ENCODE measurements around the gene RAB12. TPM values are rescaled to one million over a fixed set of nuclear protein-coding genes. Genes with fewer than 3 reads are reported as not detected.
A peak's percentile ranks its signal among the peaks of the same experiment; 100 is the strongest.

Gene RAB12
- total and polyA plus RNA-seq, 2 of the 13 experiments (the other 11 are each of a cell fraction or from before 2014, with no cell fraction given), result 9.5 to 25.3 TPM

DNA sequence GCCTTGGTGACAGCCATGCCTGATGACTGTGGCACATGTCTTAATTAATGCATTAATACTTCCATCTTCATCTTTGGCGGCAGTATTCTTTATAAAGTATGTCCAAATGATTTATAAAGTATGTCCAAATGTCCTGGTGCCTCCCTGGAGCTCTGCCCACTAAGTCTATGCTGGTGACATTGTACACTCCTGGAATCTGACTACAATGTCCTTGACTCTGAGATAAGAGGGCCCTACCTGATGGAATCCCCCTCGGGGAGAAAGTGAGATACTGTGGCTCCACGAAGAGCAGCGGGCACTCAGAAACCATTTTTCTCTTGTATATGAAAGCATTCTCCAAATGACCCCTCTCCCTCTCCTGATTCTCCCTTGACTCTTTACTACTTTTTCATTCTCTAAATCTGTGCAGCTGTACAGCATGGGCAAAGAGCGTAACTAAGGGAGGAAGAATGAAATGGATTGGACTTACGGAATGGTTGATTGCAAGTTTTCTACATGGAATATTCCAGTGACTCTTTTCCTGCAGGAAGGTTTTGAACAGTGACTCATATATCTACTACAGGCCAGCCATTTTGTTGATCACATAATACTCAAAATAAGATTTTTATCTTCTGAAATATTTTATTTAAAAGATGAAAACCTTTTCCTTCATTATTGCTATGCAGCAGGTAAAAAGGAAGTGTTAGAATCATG, 17.3 kb downstream of the RAB12 start:
- H2AFZ ChIP-seq (ENCODE audit: low read length), result no peak overlapping the region
- in situ Hi-C loops (cut with HindIII; ENCODE audit: extremely low pct_ligation_motif_present, low pct_unique_long_range_greater_than_20kb), result no loop called here
- peak overlapping the region; percentile 36 for H3K27ac ChIP-seq (ENCODE audit: extremely low read length, insufficient read depth, low read length)
- 74% methylated on average over 6 of the region's 6 CpGs for WGBS (ENCODE audit: low lambda C conversion rate)
- DNase-seq (ENCODE audit: low spot score), result peak; percentile 25
- no peak overlapping the region for H3K4me3 ChIP-seq (replicated peaks in 1 of 3; ENCODE audit: insufficient read depth in 1 of 3, low read depth in 2 of 3, low read length in 3 of 3)
- ChIA-PET CTCF (ENCODE audit: low intra/inter-chr PET ratio, low total read pairs) (interaction anchor here (0.9 kb wide), 1 partner anchor 17 kb away, joined by 3 read pairs; the partner anchor contains the start of gene RAB12), POLR2A (no interaction called here)
- no peak overlapping the region for H3K4me2 ChIP-seq (ENCODE audit: low read depth, low read length)
- peaks cover 5 to 18% of the 10 kb centered on the region in 2 experiments for H3K36me3 ChIP-seq (replicated peaks in 1 of 2; ENCODE audit: control insufficient read depth in 1 of 2, insufficient read depth in 2 of 2, low read length in 2 of 2)
- no TSS peak for BruUV-seq (replicated peaks)
- no peaks in the 10 kb centered on the region for H3K9me3 ChIP-seq (ENCODE audit: low read length)
- no peak overlapping the region for H3K9ac ChIP-seq (ENCODE audit: insufficient read depth, low read depth, low read length)
- no peak for FAIRE-seq
- peaks cover 3% of the 10 kb centered on the region; the same call in 1 of the 2 replicates for H4K20me1 ChIP-seq (ENCODE audit: insufficient read depth, low read length)
- ATAC-seq, result peak; percentile 36; the same call in 2 of the 3 replicates
- peaks cover 71% of the 10 kb centered on the region for H3K4me1 ChIP-seq (ENCODE audit: insufficient read depth, low read length)
- peaks cover 33% of the 10 kb centered on the region for H3K79me2 ChIP-seq (ENCODE audit: insufficient read depth, low read length)
- H3K27me3 ChIP-seq (ENCODE audit: control insufficient read depth in 1 of 2, insufficient read depth in 2 of 2, low read length in 2 of 2), result no peaks in the 10 kb centered on the region
- intact Hi-C loops (cut with micrococcal nuclease; ENCODE audit: unreplicated experiment), result no loop called here
- no peak for TF ChIP-seq ZNF460 (CRISPR knock-in tag; IDR thresholded peaks at IDR 0.05; ENCODE audit: borderline replicate concordance)
- TF ChIP-seq, protein P1, sequence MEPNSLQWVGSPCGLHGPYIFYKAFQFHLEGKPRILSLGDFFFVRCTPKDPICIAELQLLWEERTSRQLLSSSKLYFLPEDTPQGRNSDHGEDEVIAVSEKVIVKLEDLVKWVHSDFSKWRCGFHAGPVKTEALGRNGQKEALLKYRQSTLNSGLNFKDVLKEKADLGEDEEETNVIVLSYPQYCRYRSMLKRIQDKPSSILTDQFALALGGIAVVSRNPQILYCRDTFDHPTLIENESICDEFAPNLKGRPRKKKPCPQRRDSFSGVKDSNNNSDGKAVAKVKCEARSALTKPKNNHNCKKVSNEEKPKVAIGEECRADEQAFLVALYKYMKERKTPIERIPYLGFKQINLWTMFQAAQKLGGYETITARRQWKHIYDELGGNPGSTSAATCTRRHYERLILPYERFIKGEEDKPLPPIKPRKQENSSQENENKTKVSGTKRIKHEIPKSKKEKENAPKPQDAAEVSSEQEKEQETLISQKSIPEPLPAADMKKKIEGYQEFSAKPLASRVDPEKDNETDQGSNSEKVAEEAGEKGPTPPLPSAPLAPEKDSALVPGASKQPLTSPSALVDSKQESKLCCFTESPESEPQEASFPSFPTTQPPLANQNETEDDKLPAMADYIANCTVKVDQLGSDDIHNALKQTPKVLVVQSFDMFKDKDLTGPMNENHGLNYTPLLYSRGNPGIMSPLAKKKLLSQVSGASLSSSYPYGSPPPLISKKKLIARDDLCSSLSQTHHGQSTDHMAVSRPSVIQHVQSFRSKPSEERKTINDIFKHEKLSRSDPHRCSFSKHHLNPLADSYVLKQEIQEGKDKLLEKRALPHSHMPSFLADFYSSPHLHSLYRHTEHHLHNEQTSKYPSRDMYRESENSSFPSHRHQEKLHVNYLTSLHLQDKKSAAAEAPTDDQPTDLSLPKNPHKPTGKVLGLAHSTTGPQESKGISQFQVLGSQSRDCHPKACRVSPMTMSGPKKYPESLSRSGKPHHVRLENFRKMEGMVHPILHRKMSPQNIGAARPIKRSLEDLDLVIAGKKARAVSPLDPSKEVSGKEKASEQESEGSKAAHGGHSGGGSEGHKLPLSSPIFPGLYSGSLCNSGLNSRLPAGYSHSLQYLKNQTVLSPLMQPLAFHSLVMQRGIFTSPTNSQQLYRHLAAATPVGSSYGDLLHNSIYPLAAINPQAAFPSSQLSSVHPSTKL (CRISPR knock-in tag; IDR thresholded peaks at IDR 0.05), result 0 out of 2 replicates have a peak, but pooled peaks have one; percentile 16
- TF ChIP-seq ZNF282 (IDR thresholded peaks at IDR 0.05; ENCODE audit: partially characterized antibody), result no peak
- TF ChIP-seq SOX13 (IDR thresholded peaks at IDR 0.05), result no peak
- 0 out of 4 replicates have a peak, but pooled peaks of 1 of the 2 experiments have one; percentile 12 for TF ChIP-seq SOX13 (CRISPR knock-in tag; conservative IDR thresholded peaks at IDR 0.05 in 1 of 2, IDR thresholded peaks at IDR 0.05 in 1 of 2)
- no peak for TF ChIP-seq TBL1XR1 (IDR thresholded peaks at IDR 0.05; ENCODE audit: borderline replicate concordance, low read length, partially characterized antibody)
- no peak for TF ChIP-seq MBNL3 (CRISPR knock-in tag; conservative IDR thresholded peaks at IDR 0.05)
- TF ChIP-seq, protein P2, sequence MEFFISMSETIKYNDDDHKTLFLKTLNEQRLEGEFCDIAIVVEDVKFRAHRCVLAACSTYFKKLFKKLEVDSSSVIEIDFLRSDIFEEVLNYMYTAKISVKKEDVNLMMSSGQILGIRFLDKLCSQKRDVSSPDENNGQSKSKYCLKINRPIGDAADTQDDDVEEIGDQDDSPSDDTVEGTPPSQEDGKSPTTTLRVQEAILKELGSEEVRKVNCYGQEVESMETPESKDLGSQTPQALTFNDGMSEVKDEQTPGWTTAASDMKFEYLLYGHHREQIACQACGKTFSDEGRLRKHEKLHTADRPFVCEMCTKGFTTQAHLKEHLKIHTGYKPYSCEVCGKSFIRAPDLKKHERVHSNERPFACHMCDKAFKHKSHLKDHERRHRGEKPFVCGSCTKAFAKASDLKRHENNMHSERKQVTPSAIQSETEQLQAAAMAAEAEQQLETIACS (CRISPR knock-in tag; IDR thresholded peaks at IDR 0.05), result no peak
- TF ChIP-seq, protein P3, sequence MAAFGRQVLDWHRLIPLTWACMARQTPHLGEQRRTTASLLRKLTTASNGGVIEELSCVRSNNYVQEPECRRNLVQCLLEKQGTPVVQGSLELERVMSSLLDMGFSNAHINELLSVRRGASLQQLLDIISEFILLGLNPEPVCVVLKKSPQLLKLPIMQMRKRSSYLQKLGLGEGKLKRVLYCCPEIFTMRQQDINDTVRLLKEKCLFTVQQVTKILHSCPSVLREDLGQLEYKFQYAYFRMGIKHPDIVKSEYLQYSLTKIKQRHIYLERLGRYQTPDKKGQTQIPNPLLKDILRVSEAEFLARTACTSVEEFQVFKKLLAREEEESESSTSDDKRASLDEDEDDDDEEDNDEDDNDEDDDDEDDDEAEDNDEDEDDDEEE (CRISPR knock-in tag; IDR thresholded peaks at IDR 0.05), result no peak
- TF ChIP-seq ZBTB7B (CRISPR knock-in tag; IDR thresholded peaks at IDR 0.05), result 0 out of 2 replicates have a peak, but pooled peaks have one; percentile 22
- no peak for TF ChIP-seq NFKBIZ (CRISPR knock-in tag; IDR thresholded peaks at IDR 0.05)
- TF ChIP-seq ZNF207 (IDR thresholded peaks at IDR 0.05; ENCODE audit: borderline replicate concordance), result no peak
- TF ChIP-seq, protein P4, sequence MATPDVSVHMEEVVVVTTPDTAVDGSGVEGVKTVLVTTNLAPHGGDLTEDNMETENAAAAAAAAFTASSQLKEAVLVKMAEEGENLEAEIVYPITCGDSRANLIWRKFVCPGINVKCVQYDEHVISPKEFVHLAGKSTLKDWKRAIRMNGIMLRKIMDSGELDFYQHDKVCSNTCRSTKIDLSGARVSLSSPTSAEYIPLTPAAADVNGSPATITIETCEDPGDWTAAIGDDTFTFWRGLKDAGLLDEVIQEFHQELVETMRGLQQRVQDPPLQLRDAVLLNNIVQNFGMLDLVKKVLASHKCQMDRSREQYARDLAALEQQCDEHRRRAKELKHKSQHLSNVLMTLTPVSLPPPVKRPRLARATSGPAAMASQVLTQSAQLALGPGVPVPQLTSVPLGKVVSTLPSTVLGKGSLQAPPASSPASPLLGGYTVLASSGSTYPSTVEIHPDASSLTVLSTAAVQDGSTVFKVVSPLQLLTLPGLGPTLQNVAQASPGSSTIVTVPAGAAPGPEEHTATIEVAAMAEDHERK (CRISPR knock-in tag; IDR thresholded peaks at IDR 0.05; ENCODE audit: low read depth), result no peak
- TF ChIP-seq ZNF12 (CRISPR knock-in tag; IDR thresholded peaks at IDR 0.05), result no peak
- TF ChIP-seq SETDB1 (CRISPR knock-in tag; IDR thresholded peaks at IDR 0.05; ENCODE audit: borderline replicate concordance), result no peak
- TF ChIP-seq ZNF510 (CRISPR knock-in tag; IDR thresholded peaks at IDR 0.05; ENCODE audit: low read depth), result no peak
- TF ChIP-seq FOSL1 (CRISPR knock-in tag; IDR thresholded peaks at IDR 0.05; ENCODE audit: borderline replicate concordance), result no peak

Data from HepG2 (cell line).